Measurements from ENCODE around the gene TRIM72.

DNA sequence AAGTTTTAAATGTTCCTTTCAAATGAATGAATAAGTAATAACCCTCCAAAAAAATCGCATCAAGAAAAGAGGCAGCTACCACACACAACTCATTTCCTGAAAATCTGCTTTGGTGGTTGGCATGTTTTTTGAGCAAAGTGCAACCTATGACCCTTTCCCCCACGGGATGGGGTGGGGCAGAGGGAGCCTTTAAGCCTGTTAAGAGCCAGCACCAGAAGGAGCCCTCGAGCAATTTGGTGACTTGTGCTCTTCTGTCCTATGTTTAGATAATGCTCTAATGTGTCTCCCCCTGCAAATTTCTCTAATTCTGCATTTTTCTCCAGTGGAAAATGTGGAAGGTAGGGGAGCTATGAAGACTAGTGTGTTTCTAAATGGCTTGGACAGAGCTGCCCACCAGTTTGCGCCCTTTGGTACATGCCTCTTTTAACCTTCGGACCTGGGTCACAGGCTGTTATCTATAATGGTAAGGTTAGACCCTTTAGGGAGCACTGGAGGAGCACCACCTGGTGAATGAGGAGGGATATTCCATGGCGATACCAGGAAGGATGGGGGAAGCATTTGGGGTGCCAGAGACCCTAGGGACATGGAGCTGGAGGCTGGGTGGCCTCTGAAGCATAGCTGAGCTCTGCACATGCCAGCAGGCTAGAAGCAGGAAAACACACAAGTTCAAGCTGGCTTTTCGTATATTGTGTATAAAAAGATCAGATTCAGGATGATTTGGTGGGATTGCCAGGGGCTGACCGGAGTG lies 12.9 kb upstream of the TRIM72 start:
- TF ChIP-seq, protein P1, sequence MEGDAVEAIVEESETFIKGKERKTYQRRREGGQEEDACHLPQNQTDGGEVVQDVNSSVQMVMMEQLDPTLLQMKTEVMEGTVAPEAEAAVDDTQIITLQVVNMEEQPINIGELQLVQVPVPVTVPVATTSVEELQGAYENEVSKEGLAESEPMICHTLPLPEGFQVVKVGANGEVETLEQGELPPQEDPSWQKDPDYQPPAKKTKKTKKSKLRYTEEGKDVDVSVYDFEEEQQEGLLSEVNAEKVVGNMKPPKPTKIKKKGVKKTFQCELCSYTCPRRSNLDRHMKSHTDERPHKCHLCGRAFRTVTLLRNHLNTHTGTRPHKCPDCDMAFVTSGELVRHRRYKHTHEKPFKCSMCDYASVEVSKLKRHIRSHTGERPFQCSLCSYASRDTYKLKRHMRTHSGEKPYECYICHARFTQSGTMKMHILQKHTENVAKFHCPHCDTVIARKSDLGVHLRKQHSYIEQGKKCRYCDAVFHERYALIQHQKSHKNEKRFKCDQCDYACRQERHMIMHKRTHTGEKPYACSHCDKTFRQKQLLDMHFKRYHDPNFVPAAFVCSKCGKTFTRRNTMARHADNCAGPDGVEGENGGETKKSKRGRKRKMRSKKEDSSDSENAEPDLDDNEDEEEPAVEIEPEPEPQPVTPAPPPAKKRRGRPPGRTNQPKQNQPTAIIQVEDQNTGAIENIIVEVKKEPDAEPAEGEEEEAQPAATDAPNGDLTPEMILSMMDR (IDR thresholded peaks at IDR 0.05): no peak
- no peak for TF ChIP-seq POLR2A (IDR thresholded peaks at IDR 0.05)

Data from lower leg skin (tissue), 3 donors.